B cell (primary cell): ENCODE results near the gene WNT1. TPM values are rescaled to one million over a fixed set of nuclear protein-coding genes. Genes with fewer than 3 reads are reported as not detected.

Experiments
- ATAC-seq: fragments of 200-7000 bp; cut with Tn5 transposase; one replicate; pipeline ENCODE4 v1.10.0; 2021; ENCODE audit warnings: low read depth, mild to moderate bottlenecking, moderate number of reproducible peaks, moderate library complexity
- CTCF ChIA-PET: fragments of 350-600 bp; sonication (Branson Sonifier 250); formaldehyde crosslinking; loops from one replicate; lab custom pipeline; 2021; ENCODE audit warnings: antibody characterized with exemption, inconsistent platforms; lab: Charles Lee
- POLR2A ChIA-PET: fragments of 350-600 bp; sonication (Branson Sonifier 250); formaldehyde crosslinking; loops from one replicate; lab custom pipeline; 2021; ENCODE audit warnings: antibody characterized with exemption; lab: Charles Lee
- DNase-seq: peaks from one replicate; pipeline ENCODE4 v3.0.0; 2013
- H2AFZ ChIP-seq: 2 replicates; pipeline ENCODE4 v1.6.1; 2012; ENCODE audit warnings: mild to moderate bottlenecking, low read depth, low read length; ENCODE audit not compliant: insufficient read depth, poor library complexity, severe bottlenecking
- H3K27ac ChIP-seq, 2 donors: 1 replicate in 1 of 2; 2 replicates in 1 of 2; pipeline ENCODE4 v1.5.1; 2012 to 2013; ENCODE audit warnings: low read length in 2 of 2, mild to moderate bottlenecking in 2 of 2, moderate library complexity in 1 of 2
- H3K27me3 ChIP-seq, 4 experiments: fragments of 200-600 bp in 1 of 4; sonication (generic) in 1 of 4; replicated peaks in 1 of 4; 1 replicate in 2 of 4; 2 replicates in 2 of 4; pipeline versions ENCODE4 v1.6.1 to v1.7.0; 2013 to 2016; ENCODE audit warnings: low read length in 3 of 4, mild to moderate bottlenecking in 2 of 4, mixed read lengths in 1 of 4, moderate library complexity in 1 of 4; ENCODE audit not compliant: insufficient read depth in 4 of 4, control insufficient read depth in 3 of 4; ENCODE audit errors: control extremely low read depth in 1 of 4
- H3K36me3 ChIP-seq, 2 experiments: replicated peaks in 1 of 2; 1 replicate in 1 of 2; 2 replicates in 1 of 2; pipeline versions ENCODE4 v1.6.1 to v1.7.1; 2013; ENCODE audit warnings: low read length in 1 of 2; ENCODE audit not compliant: insufficient read depth in 2 of 2, control insufficient read depth in 1 of 2; ENCODE audit errors: control extremely low read depth in 1 of 2, extremely low read depth in 1 of 2
- H3K4me1 ChIP-seq, 2 donors: fragments of 200-600 bp in 1 of 2; sonication (generic) in 1 of 2; 1 replicate in 1 of 2; 2 replicates in 1 of 2; pipeline versions ENCODE4 v1.5.1 to v1.6.1; 2013 to 2017; ENCODE audit warnings: low read length in 2 of 2; ENCODE audit not compliant: control insufficient read depth in 2 of 2, insufficient read depth in 2 of 2
- H3K4me2 ChIP-seq: replicated peaks from 2 replicates; pipeline ENCODE3; 2012; ENCODE audit warnings: mild to moderate bottlenecking, low read depth, low read length; ENCODE audit not compliant: poor library complexity, severe bottlenecking
- H3K4me3 ChIP-seq, 5 experiments: fragments of 200-600 bp in 1 of 5; sonication (generic) in 1 of 5; 1 replicate in 3 of 5; 2 replicates in 2 of 5; pipeline versions ENCODE4 v1.5.1 to v1.7.0; 2011 to 2016; ENCODE audit warnings: low read length in 4 of 5, mild to moderate bottlenecking in 4 of 5, low read depth in 2 of 5, control low read depth in 1 of 5, moderate library complexity in 1 of 5; ENCODE audit not compliant: insufficient read depth in 1 of 5; ENCODE audit errors: control extremely low read depth in 1 of 5, extremely low read depth in 1 of 5
- H3K79me2 ChIP-seq: fragments of 200-600 bp; sonication (generic); one replicate; pipeline ENCODE4 v1.6.0; 2016; ENCODE audit warnings: low read length; ENCODE audit not compliant: control insufficient read depth, insufficient read depth
- H3K9ac ChIP-seq: fragments of 200-600 bp; sonication (generic); 2 replicates; pipeline ENCODE4 v1.6.1; 2017; ENCODE audit warnings: mild to moderate bottlenecking, low read length, moderate library complexity
- H3K9me3 ChIP-seq, 3 donors: one replicate each; pipeline versions ENCODE4 v1.6.1 to v1.7.1; 2013; ENCODE audit warnings: low read length in 2 of 3; ENCODE audit not compliant: control insufficient read depth in 2 of 3, insufficient read depth in 1 of 3; ENCODE audit errors: control extremely low read depth in 1 of 3
- H4K20me1 ChIP-seq: 2 replicates; pipeline ENCODE4 v1.6.0; 2012; ENCODE audit warnings: mild to moderate bottlenecking, low read length; ENCODE audit not compliant: insufficient read depth, control insufficient read depth, poor library complexity, severe bottlenecking
- H3K27ac Mint-ChIP-seq: one replicate; pipeline ENCODE4 v1.8.0; 2021; ENCODE audit warnings: mixed read lengths
- H3K27me3 Mint-ChIP-seq: one replicate; pipeline ENCODE4 v1.8.0; 2021; ENCODE audit warnings: mixed read lengths
- H3K4me1 Mint-ChIP-seq: one replicate; pipeline ENCODE4 v1.8.0; 2021; ENCODE audit warnings: mixed read lengths
- H3K4me3 Mint-ChIP-seq: one replicate; pipeline ENCODE4 v1.8.0; 2021; ENCODE audit warnings: mixed read lengths
- H3K9me3 Mint-ChIP-seq: one replicate; pipeline ENCODE4 v1.8.0; 2022; ENCODE audit warnings: mixed read lengths; ENCODE audit not compliant: insufficient read depth
- EZH2 ChIP-seq: IDR thresholded peaks from 2 replicates; pipeline ENCODE4 v1.6.1; 2012; ENCODE audit warnings: borderline replicate concordance, low read depth, mild to moderate bottlenecking, moderate library complexity, low read length; ENCODE audit not compliant: insufficient read depth, poor library complexity, severe bottlenecking
- WGBS: methylation state at CpG from one replicate; pipeline ENCODE4 v1.1.5; 2013; ENCODE audit warnings: missing lambda C conversion rate; ENCODE audit not compliant: insufficient coverage; 5-methylcytosine and 5-hydroxymethylcytosine counted together
- intact Hi-C: fragments of 100-400 bp; cut with micrococcal nuclease; formaldehyde crosslinking; loops from one replicate; pipeline ENCODE4 v1.10.0; 2022
- polyA plus RNA-seq: library from polyadenylated mRNA; depleted of rRNA; stranded (reverse); fragments of >200 nt; gene quantifications from 2 replicates; pipeline ENCODE4 v1.2.3, GENCODE V29; 2012
- total RNA-seq, 2 donors: library from RNA; stranded (reverse); fragments of 120-200 nt in 1 of 2; gene quantifications; 1 replicate in 1 of 2; 2 replicates in 1 of 2; pipeline versions ENCODE4 v1.2.3 to v1.2.4, GENCODE V29; 2013 to 2022
- TF ChIP-seq, protein P1 (sequence below): fragments of 200-600 bp; IDR thresholded peaks from one replicate; pipeline ENCODE4 v1.8.0; 2022; ENCODE audit warnings: antibody characterized with exemption, mild to moderate bottlenecking

WNT1 gene
- total and polyA plus RNA-seq, 2 donors (not counting 1 experiment from before 2014, with no cell fraction given): 0.55 TPM; not detected in 1

DNA sequence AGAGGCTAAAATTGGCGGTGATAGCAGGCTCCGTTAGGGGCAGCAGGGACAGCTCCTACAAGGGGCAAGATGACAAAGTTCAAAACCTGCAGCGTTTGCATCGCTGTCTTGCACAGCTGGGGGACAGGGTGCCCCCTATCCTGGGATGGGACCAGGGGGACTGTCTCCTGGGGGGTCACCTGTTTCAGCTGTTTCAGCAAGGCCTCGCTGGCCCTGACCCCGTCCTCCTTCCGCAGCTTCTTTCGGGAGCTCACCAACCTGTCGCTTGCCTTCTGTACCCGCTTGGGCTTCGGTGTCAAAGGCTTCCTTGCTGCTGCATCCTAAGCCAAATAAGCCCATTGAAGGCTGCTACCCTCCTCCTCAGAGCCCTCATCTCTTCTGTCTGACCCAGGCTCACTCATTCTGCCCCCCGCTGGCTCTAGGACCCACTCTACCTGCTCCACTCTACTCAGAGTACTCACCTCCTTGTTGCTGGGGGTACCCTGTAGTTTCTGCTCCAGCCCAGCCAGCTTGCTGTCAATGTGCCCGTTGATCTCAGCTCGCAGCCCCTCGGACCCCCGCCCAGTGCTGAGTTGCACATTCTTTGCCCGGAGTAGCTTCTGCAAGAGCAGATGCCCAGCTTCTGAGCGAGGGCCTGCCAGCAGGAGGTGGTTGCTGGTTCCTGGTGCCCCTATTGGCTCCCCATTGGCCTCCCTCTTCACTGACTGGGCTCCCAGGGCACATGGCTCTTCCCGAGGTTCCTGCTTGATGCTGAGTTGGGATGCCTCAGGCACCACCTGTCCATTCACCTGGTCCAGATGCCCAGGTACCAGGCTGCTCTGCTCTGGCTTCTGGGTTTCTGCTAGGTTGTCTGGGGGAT lies 52.8 kb downstream of the WNT1 start:
- Histone ChIP-seq H3K79me2 (peaks cover 15% of the 10 kb centered on the region), H3K9ac (no peak overlapping the region), H3K9me3 (no peaks in the 10 kb centered on the region), H3K27me3 (no peaks in the 10 kb centered on the region), H2AFZ (no peak overlapping the region), H3K27ac (no peak overlapping the region), H4K20me1 (peaks cover 12% of the 10 kb centered on the region), H3K4me2 (no peak overlapping the region), H3K4me3 (no peak overlapping the region), H3K36me3 (peaks cover 0 to 66% of the 10 kb centered on the region in 2 experiments), H3K4me1 (no peaks in the 10 kb centered on the region)
- no peak for TF ChIP-seq EZH2
- TF ChIP-seq, protein P1, sequence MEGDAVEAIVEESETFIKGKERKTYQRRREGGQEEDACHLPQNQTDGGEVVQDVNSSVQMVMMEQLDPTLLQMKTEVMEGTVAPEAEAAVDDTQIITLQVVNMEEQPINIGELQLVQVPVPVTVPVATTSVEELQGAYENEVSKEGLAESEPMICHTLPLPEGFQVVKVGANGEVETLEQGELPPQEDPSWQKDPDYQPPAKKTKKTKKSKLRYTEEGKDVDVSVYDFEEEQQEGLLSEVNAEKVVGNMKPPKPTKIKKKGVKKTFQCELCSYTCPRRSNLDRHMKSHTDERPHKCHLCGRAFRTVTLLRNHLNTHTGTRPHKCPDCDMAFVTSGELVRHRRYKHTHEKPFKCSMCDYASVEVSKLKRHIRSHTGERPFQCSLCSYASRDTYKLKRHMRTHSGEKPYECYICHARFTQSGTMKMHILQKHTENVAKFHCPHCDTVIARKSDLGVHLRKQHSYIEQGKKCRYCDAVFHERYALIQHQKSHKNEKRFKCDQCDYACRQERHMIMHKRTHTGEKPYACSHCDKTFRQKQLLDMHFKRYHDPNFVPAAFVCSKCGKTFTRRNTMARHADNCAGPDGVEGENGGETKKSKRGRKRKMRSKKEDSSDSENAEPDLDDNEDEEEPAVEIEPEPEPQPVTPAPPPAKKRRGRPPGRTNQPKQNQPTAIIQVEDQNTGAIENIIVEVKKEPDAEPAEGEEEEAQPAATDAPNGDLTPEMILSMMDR: no peak
- no peak overlapping the region for H3K4me3 Mint-ChIP-seq
- no peaks in the 10 kb centered on the region for H3K9me3 Mint-ChIP-seq
- ATAC-seq (no peak), DNase-seq (no peak)
- H3K4me1 Mint-ChIP-seq: no peaks in the 10 kb centered on the region
- intact Hi-C loops: no loop called here
- no peaks in the 10 kb centered on the region for H3K27me3 Mint-ChIP-seq
- H3K27ac Mint-ChIP-seq: no peak overlapping the region
- ChIA-PET POLR2A (no interaction called here), CTCF (interaction anchor here (0.7 to 2.9 kb wide), 5 partner anchors 11 to 46 kb away, joined by 3 to 9 read pairs (median 4); no protein-coding TSS in a partner anchor)
- WGBS: 96% methylated on average over 19 of the region's 19 CpGs

DNA sequence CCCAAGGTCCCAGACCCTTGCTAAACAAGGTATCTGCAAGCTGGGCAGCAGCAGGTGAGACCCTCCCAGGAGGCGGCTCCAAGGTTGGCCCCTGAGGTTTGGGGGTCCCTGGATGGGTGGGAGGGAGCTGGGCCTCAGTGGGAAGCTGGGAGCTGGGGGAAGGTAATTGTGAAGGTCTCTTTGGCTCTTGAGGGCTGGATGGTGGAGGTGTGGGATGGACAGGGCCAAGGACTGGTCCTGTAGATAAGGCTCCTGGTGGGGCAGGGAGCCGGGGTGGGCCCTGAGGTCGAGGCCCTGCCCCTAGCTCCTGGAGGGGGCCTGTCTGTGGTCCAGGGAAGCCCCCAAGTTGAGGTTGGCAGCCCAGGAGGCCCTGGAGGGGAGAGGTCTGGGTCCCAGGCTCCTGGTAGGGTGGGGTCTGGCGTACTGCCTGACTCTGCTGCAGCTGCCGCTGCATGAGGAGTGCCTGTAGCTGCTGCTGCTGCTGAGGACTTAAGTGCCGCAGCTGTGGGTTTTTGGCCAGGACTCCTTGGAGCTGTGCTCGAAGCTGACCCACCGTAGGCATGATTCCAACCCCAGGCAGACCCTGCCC lies 53.5 kb downstream of the WNT1 start:
- no peak for DNase-seq
- Histone ChIP-seq H4K20me1 (peaks cover 12% of the 10 kb centered on the region), H2AFZ (no peak overlapping the region), H3K9ac (no peak overlapping the region), H3K27me3 (no peaks in the 10 kb centered on the region), H3K4me2 (no peak overlapping the region), H3K27ac (no peak overlapping the region), H3K79me2 (peaks cover 15% of the 10 kb centered on the region), H3K4me1 (no peaks in the 10 kb centered on the region), H3K36me3 (peaks cover 0 to 61% of the 10 kb centered on the region in 2 experiments), H3K9me3 (no peaks in the 10 kb centered on the region), H3K4me3 (no peak overlapping the region)
- POLR2A ChIA-PET: no interaction called here
- no peaks in the 10 kb centered on the region for H3K27me3 Mint-ChIP-seq
- TF ChIP-seq, protein P1: no peak
- TF ChIP-seq EZH2: no peak
- WGBS: over 99% methylated on average over 8 of the region's 8 CpGs
- ATAC-seq: no peak
- no peaks in the 10 kb centered on the region for H3K9me3 Mint-ChIP-seq
- intact Hi-C loops: no loop called here
- no peaks in the 10 kb centered on the region for H3K4me1 Mint-ChIP-seq
- no peak overlapping the region for H3K4me3 Mint-ChIP-seq
- H3K27ac Mint-ChIP-seq: no peak overlapping the region
- CTCF ChIA-PET: interaction anchor here (0.7 to 2.9 kb wide), 3 partner anchors 12 to 32 kb away, joined by 3 to 9 read pairs (median 4); no protein-coding TSS in a partner anchor
